ENCODE measurements around the gene AURKAIP1. TPM values are rescaled to one million over a fixed set of nuclear protein-coding genes. Genes with fewer than 3 reads are reported as not detected.
"Not testable (repeated sequence)": the region's sequence is repeated elsewhere in the genome, so short reads cannot be mapped to it uniquely, and the experiment has no call there.

AURKAIP1 gene
- total RNA-seq, 1 experiment from 2014 or later, result 178 TPM

- in situ Hi-C loops (cut with HindIII; ENCODE audit: low pct_unique_long_range_greater_than_20kb, low sequenced_read_pairs), result no loop called here
- no peak for DNase-seq (ENCODE audit: low read depth)
Measured at GRCh38 chr1:1393014-1393413, 18.0 kb upstream of the AURKAIP1 start.

GRCh38 chr1:1391225-1391624, 16.2 kb upstream of the AURKAIP1 start:
- DNase-seq (ENCODE audit: low read depth), result no peak
- in situ Hi-C loops (cut with HindIII; ENCODE audit: low pct_unique_long_range_greater_than_20kb, low sequenced_read_pairs), result no loop called here

GRCh38 chr1:1390675-1391074, 15.7 kb upstream of the AURKAIP1 start:
- in situ Hi-C loops (cut with HindIII; ENCODE audit: low pct_unique_long_range_greater_than_20kb, low sequenced_read_pairs), result no loop called here
- no peak for DNase-seq (ENCODE audit: low read depth)

GRCh38 chr1:1388078-1388472, 13.1 kb upstream of the AURKAIP1 start:
- in situ Hi-C loops (cut with HindIII; ENCODE audit: low pct_unique_long_range_greater_than_20kb, low sequenced_read_pairs), result no loop called here
- no peak for DNase-seq (ENCODE audit: low read depth)

GRCh38 chr1:1387098-1388077, 12.4 kb upstream of the AURKAIP1 start:
- in situ Hi-C loops (cut with HindIII; ENCODE audit: low pct_unique_long_range_greater_than_20kb, low sequenced_read_pairs), result no loop called here
- DNase-seq (ENCODE audit: low read depth), result no peak

- DNase-seq (ENCODE audit: low read depth), result no peak
- in situ Hi-C loops (cut with HindIII; ENCODE audit: low pct_unique_long_range_greater_than_20kb, low sequenced_read_pairs), result no loop called here
Measured at GRCh38 chr1:1385931-1386330, 10.9 kb upstream of the AURKAIP1 start.

DNA sequence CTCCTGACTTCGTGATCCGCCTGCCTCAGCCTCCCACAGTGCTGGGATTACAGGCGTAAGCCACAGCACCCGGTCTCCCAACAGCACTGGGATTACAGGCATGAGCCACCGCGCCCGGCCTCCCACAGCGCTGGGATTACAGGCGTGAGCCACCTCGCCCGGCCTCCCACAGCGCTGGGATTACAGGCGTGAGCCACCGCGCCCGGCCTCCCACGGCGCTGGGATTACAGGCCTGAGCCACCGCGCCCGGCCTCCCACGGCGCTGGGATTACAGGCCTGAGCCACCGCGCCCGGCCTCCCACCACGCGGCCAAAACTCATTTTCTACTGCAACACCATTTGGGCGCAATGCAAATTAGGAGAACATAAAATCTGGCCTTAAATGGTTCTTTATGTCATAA, 10.3 kb upstream of the AURKAIP1 start:
- in situ Hi-C loops (cut with HindIII; ENCODE audit: low pct_unique_long_range_greater_than_20kb, low sequenced_read_pairs); DNase-seq (ENCODE audit: low read depth): not testable (repeated sequence)

GRCh38 chr1:1381294-1381693, 6.3 kb upstream of the AURKAIP1 start:
- DNase-seq (ENCODE audit: low read depth), result no peak
- in situ Hi-C loops (cut with HindIII; ENCODE audit: low pct_unique_long_range_greater_than_20kb, low sequenced_read_pairs), result no loop called here

- in situ Hi-C loops (cut with HindIII; ENCODE audit: low pct_unique_long_range_greater_than_20kb, low sequenced_read_pairs), result no loop called here
- no peak for DNase-seq (ENCODE audit: low read depth)
Measured at GRCh38 chr1:1380860-1381259, 5.9 kb upstream of the AURKAIP1 start.

- in situ Hi-C loops (cut with HindIII; ENCODE audit: low pct_unique_long_range_greater_than_20kb, low sequenced_read_pairs), result no loop called here
- DNase-seq (ENCODE audit: low read depth), result no peak
Measured at GRCh38 chr1:1377540-1378205, 2.7 kb upstream of the AURKAIP1 start.

DNA sequence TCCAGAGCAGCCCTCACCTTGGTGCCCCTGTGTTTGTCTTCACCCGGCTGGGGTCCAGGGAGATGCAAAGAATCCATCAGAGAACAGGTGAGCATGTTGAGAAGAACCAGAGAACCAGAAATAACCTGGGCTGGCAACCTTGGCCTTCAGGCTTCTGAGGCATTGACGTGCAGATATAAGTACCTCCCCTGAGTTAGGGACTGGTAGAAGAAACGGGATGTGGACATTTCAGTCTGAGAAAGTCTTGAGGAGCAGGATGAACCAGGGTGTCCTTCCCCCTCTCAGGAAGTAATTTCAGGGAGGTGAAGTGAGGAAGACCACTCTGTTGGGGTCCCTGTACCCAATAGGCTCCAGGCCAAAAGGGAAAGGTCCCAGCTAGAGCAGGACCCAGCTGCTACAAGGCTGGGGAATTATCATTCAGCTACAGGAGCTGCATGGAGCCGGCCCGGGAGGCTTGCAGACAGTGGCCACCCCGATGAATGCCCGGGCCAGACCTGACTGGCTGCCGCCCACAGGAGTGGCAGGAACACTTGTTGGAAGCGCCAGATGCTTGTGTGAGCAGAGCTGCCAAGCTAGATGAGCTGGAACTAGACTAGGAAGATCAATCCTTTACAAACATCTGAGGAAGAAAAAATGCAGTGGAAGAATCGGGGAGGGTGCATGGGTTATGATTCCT, 1.7 kb upstream of the AURKAIP1 start:
- in situ Hi-C loops (cut with HindIII; ENCODE audit: low pct_unique_long_range_greater_than_20kb, low sequenced_read_pairs), result no loop called here
- DNase-seq (ENCODE audit: low read depth), result no peak

GRCh38 chr1:1374589-1374928, 448 bp downstream of the AURKAIP1 start:
- DNase-seq (ENCODE audit: low read depth), result no peak
- in situ Hi-C loops (cut with HindIII; ENCODE audit: low pct_unique_long_range_greater_than_20kb, low sequenced_read_pairs), result no loop called here

DNA sequence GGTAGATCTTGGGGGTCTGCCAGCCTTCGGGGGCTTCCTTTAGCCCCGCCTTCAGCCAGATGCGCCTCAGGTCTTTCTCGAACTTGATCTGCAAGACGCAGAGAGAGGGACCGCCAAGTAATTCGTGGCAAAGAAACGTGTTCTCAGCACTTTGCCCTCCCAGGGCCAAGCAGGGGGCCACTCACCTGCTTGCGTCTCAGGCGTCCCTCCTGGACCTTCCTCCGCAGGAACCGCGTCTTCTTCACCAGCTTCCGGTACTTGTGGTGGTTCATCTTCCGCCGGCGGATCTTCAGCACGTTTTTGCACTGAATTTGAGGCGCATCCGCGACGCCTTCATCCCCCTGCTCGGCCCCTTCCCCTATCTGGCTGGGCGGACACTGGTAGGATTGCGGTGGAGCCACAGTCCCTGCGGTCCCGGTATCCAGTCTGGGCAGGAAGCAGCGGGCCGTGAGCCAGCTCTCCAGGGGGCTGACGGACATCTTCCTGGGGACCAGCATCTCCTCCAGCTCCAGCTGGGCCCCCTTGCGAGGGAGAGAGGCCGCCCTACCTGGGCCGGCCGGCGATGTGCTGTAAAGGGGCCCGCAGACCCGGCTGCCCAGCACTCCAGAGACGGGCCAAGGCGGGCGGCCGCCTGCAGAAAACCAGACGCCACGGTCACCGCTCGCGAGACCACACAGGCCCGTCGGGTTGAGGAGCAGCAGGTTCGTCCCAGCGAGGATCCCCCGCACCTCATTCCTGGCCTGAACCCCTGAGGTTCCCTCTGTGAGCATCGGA, 1.0 kb downstream of the AURKAIP1 start:
- no peak for DNase-seq (ENCODE audit: low read depth)
- in situ Hi-C loops (cut with HindIII; ENCODE audit: low pct_unique_long_range_greater_than_20kb, low sequenced_read_pairs), result no loop called here

GRCh38 chr1:1373051-1373814, 1.8 kb downstream of the AURKAIP1 start:
- in situ Hi-C loops (cut with HindIII; ENCODE audit: low pct_unique_long_range_greater_than_20kb, low sequenced_read_pairs), result no loop called here
- no peak for DNase-seq (ENCODE audit: low read depth)

GRCh38 chr1:1371746-1372711, 3.0 kb downstream of the AURKAIP1 start:
- peak; percentile 47 for DNase-seq (ENCODE audit: low read depth)
- in situ Hi-C loops (cut with HindIII; ENCODE audit: low pct_unique_long_range_greater_than_20kb, low sequenced_read_pairs), result no loop called here

DNA sequence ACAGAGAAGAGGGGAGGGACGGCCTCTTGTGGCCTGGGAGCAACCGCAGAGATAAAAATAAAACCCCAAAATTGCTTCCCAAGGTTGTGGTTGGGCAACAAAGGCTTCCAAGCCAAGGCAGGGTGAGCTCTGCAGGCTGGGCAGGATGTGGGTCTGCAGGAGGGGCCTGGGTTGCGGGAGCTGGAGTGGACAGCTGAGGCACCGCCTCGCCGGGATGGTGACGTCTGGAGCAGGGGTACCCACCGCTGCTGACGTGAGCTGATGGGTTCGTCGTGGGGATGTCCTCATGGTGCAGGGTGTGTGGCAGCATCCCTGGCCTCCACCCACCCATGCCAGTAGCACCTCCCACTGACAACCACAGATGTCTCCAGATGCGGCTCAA, 3.7 kb downstream of the AURKAIP1 start:
- in situ Hi-C loops (cut with HindIII; ENCODE audit: low pct_unique_long_range_greater_than_20kb, low sequenced_read_pairs), result no loop called here
- DNase-seq (ENCODE audit: low read depth), result no peak
